HG02970 (cell line): ENCODE data around the gene RALGAPA2.

Experiments used
- ATAC-seq: cut with Tn5 transposase; IDR thresholded peaks from one replicate; pipeline ENCODE4 v1.9.1; 2021; ENCODE audit warnings: mild to moderate bottlenecking, moderate library complexity, moderate number of reproducible peaks; ENCODE audit not compliant: unreplicated experiment, low FRiP score

RALGAPA2 gene

DNA sequence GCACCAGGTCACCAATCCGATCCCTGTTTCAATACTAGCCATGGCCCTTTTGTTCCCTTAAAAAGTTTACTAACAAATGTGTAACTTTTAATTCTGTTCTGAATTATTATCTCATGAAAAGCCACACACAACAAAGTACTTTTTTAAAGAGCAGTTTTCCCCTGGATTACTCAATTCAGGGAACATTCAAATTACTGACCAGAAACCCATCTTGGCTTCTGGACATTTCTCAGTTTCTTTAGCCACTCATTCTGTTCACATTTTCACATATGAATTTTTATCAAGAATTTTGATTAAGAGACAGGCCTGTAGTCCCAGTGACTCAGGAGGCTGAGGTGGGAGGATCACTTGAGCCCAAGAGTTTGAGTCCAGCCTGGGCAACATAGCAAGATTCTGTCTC, 297.1 kb downstream of the RALGAPA2 start:
- no peak for ATAC-seq

DNA sequence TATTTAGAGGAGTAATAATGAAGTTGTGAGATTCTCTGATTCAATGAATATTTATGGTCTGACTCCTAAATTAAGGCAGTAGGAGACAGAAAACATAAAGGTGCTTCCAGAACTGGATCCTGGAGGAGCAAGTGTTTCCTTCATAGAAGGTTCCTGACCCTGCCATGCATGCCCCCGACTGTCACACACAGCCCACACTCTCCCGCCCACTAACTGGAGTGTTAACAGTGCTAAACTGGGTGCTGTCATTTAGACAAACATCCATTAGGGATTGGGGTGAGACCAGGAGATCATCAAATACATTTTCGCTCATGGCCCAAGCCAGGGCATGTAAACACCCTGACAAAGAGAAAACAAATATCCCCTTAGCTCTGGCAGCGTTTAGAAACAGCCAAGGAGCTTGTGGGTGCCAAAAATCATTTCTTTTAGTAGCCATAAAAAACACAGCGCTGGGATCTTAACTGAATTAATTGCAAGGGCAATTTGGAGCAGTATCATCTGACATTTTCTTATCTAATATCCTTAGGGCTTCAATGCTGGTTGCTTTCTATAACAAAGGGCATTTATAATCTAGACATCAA, 297.7 kb downstream of the RALGAPA2 start:
- no peak for ATAC-seq

DNA sequence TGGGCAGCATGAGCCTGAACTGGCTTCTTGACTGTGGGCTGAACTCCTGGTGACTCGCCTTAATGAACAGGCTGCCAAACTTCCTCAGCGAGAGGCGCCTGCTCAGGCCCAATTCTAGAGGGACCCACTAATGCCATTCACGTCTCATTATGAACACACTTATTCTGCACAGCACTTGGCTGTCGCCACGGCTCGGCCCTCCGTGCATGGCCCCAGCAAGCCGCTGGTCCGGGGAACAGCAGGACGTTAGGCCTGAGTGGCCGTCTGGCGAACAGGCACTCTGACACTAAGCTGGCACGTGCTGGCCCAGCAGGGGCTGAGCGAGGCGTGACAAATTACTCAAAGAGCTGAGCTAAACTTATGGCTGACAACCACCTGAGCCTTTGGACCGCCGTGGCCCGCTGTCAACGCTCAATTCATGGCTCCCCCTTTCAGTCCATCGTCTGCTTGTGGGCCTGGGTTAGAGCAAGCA, 298.6 kb downstream of the RALGAPA2 start:
- no peak for ATAC-seq

DNA sequence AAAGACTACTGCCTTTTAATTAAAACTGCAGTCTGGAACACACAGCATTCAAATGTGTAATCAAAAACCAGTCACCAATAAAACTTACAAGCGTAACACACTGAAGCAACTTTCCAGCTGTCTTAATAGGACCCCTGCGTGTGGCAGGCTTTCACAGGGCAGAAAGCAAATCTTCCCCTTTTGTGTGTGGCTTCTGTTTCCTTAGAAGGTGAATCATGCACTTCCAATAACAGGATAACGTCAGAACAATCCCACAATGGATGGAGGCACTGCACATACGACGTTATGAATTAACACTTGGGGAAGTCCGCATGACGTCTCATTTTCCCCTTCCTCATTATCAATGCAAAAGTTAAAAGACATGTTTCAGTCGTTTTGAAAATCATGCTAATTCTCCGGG, 299.7 kb downstream of the RALGAPA2 start:
- no peak for ATAC-seq

DNA sequence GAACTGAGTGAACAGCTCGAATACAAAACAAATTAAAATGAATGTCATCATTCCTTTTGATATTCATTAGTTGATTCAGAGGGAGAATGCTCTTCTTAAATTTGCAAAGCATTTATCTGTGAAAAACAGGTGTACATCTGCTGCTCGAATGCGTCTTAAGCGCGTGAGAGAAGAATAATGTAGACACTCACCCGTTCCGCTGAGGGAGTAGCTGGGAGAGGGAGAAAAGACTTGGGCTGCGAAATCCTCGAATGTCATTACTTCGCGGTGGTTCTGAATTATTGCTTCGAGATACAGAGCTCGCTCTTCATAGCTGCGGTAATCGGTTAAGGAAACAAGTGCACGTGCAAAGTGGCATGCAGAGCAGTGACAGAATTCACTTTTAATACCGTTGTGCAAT, 300.6 kb downstream of the RALGAPA2 start:
- no peak for ATAC-seq

DNA sequence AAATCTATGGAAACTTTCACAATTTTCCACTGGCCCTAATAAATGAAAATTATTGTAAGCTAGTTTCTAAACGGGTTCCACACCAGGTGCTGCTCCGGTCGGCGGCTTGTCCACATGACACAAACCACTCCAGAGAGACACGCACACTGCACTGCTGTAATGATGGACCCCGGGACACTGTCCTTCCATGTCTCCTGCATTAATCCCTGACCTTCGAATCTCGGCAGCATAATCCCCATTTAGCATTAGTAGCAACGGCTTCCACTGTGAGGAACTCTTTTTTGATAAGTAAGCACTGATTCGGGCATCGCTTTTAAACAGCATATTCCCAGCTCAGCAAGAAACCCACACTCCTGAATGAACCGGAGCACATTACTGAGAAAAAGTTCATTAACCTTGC, 301.0 kb downstream of the RALGAPA2 start:
- no peak for ATAC-seq

DNA sequence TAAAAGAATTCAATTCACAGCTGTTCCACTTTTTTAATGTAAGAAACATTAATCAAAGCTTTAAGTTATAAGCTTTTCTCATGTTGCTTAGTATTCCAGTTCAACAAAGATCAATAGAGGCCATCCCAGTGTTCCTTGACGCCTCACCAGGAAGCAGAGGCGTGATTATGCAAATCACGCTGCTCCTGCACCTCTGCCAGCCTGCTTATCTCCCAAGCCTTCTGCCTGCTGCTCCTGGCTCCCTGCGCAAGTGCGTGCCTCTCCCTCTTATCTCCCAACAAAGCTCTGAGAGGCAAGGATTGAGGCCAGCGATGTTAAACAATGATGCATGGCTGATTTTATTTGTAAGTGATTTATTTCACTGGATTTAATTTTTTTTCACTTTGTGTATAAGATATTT, 301.8 kb downstream of the RALGAPA2 start:
- no peak for ATAC-seq

DNA sequence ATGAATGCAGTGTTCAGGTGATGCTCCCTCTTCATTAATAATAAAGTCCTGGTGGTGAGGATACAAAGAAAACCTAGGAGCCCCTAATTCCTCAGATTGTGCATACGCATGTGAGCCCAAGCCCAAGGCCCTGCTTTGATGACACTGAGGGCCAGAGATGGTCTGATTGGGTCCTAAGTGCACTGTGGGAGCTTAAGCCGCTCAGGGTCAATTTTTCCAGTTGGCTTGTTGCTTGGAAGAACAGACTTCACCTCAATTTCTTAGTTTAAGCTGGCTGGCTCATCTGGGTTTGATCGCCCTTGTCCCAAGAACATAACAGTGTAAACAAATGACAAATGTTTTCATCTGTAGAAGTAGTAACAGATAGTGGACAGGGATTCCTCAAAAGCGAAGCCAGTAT, 303.1 kb downstream of the RALGAPA2 start:
- no peak for ATAC-seq

DNA sequence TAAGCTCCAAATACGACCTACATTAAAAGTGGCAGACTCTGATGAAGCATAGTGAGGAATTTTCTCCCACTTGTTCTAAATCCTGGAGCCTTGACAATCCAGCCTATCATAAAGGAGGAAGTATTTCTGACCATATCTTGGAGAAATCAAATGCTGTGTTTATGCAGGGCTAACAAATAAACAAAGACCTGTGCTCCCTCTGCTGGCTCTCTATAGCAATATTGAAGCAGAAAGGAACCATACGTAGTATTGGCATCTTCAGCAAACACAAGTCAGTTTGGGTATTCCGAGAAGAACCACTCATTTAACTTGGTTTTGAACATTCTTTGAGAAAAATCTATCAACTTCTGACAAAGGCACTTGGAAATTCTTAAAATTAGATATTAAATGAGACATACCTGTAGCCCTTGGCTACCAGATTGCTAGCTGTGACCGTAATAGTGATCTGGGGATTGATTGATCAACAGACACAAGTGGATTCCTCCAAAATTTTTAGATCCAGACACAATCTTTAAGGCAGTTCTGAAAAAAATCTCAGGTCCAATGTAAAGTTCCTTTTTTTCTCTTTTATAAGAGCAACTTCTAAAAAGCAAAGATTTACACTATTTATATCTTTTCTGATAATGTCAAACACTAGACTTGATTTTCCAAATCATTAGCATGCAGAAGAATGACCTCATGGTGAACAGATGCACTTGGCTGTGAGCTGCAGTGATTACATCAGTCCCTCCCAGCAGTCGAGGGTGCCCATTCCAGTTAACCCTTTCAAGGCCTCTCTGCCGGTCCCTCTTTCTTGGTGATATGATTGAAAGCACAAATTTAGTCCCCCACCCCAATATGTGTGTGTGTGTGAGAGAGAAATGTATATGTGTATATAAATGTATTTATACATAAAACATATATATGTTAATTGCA, 304.3 kb downstream of the RALGAPA2 start:
- no peak for ATAC-seq

DNA sequence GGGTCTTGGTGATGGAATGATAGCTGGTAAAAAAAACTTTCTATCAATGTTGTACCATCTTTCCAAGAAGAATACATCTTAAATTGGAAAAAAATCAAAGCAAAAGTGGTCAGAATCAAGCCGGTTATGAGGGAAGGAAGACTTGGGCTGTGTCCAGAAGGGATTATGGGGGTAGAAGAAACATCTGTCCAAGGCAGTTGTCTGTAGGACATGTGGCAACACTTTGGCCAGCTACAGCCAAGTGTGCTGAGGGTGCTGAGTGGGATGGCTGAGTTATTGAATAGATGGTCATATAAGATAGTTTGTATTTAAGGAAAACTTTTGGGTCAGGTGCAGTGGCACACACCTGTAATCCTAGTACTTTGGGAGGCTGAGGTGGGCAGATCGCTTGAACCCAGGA, 306.1 kb downstream of the RALGAPA2 start:
- ATAC-seq = no peak

DNA sequence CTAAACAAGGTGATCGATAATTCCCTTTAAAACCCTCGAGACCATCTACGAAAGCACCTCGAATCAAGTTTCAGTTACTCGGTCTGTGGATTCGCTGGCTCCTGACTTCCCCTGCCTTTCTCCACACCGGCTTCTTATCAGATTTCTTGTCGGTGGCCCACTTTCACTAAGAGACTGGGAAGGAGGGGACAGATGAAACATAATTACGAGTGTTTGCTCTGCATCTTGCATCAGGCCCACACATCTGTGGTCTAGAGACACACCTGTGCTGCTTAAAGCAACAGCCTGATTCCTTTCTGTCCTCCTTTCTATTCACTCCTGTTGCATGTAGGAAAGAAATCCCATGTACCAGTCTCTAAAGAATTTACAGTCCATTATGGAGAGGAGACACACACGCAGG, 306.8 kb downstream of the RALGAPA2 start:
- ATAC-seq = no peak

DNA sequence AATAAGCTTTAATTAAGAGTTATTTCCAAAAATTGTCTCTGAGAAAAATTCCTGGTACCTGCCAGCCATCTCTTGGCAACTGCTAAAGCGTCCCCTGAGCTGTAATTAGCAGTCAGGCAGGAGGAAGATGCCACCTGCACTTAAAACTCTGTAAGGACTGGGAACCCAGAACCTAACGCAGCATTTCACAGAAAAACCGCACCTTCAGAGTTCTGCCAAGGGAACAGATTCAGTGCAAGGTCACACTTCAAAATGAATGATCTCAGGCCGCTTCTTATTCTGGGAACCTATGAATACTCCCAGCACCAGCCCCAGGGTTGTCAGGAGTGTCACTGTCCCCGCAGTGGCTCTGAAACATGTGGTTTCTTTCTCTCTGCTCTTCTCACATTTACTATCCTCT, 307.8 kb downstream of the RALGAPA2 start:
- ATAC-seq = no peak

DNA sequence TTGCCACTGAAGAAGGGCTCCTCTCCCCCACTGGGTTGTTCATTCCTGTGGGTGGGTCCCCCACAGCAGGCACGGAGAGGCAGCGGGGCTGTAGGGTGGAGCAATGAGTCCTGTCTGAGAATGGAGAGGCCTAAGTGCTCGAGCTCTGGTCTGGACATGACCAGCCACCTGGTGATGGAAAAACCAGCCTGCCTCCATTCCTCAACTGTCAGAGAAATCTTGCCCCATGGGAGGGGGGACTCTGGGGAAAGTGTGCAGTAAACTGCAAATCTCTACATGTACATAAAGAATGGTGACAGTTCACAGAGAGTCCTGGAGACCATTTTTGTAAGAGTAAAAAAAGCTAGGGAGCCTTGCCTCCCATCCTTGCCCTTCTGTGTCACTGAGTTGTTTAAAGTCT, 310.5 kb downstream of the RALGAPA2 start:
- no peak for ATAC-seq

DNA sequence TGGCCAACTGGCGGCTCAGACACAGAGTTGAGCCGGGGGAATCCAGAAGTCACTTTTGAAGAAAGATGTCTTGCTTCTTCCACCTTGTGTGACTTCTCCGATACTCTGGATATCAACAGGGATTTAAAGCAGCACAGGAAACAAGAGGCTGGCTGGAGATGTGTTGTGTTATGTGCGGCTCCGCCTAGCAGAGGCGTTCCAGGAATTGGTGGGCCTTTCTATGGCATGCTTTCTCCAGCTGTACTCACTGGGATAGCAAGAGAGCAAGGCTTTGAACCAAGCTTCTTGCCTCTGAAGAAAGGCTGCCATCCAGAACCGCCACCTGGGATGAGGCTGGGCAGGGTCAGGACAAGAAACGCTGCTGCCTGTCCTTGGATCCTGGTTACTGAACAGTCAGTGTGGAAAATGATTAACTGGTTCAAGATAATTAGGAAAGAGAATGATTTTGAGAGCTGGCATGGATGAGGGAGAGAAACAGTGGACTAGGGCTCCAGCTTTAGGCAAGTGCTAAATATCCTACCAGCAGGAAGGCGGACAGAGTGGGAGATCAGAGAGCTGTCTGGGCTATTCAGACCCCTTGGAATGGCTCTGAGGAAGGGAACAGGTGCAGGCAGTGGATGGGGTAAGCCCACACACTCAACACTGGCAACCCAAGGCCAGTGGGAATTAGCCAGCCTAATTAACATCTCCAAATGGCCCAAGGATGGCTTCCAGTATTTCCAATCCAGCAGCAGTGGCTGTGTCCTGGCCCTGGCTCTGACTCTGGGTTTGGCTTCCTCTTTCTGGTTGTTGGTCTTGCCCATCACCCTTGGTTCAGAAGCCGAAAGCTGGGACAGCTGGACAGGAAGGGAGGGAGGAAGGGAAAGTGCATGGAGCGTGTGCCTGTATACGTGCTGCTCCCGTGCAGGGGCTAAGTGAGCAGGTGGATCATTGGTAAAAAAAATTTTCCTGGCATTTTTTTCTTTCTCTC, 312.6 kb downstream of the RALGAPA2 start:
- ATAC-seq = no peak

DNA sequence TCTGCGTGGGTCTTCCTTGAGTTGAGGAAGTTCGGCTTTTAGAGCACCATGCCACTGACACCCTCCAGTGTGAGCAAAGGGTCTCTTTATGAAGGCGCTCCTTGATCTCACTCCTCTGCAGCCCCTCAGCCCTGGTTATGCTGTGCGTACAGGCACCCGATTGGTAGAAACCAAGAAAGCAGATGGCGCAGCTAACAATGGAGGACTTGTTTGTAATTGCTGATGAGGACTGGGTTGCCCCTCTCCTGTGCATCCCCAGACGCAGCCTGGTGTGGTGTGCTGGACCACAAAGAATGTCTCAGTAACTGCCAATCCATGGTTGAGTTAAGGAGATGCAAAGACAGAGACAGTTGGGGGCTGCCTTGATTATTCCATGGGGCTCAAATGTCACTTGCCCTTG, 314.3 kb downstream of the RALGAPA2 start:
- ATAC-seq = no peak

DNA sequence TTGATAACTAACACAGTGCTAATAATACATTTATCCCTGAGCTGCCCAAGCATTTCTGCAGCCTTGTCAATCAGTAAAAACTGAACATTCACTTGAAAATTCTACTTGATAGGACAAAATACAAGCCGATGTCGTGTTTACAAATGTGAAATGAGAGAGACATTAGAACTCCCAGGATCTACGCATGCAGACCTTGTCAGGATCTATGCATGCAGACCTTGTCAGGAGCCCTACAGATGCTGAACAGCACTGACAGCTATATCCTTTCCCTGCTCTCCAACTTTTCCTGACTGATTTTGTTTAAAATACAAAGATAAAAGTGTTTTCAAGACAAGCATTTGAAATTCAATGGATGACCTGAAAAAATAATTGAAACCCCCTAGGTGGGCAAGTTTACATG, 315.6 kb downstream of the RALGAPA2 start:
- no peak for ATAC-seq

DNA sequence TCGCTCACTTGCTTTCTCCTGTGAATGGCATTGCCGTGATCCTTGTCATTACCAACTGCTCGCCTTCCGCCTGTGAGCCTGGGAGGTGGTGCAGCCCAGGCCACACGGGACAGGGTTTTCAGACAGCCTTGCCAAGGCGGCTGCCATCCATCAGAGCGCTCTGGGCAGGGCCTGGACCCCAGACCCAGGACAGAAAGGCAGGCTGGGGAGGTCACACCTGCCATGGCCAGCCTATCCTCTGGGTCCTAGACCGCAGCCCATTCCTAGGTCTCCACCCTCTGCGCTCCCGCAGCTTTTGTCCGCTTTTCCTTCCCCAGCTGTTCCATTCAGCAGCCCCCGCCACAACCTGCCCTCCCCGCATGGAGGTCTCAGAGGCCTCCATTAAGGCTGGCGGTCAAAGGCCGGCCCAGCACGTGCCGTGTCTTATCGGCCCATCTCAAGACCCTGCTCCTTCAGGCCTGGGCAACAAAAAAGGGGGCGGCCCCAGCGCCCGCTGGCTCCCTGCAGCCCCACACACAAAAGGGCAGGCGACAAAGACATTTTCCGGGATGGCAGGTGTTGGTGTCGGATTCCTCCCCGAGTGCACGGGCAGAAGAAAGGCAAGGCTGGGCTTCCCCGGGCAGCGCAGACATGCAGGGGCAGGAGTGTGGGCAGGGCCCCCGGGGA, 316.4 kb downstream of the RALGAPA2 start:
- no peak for ATAC-seq

DNA sequence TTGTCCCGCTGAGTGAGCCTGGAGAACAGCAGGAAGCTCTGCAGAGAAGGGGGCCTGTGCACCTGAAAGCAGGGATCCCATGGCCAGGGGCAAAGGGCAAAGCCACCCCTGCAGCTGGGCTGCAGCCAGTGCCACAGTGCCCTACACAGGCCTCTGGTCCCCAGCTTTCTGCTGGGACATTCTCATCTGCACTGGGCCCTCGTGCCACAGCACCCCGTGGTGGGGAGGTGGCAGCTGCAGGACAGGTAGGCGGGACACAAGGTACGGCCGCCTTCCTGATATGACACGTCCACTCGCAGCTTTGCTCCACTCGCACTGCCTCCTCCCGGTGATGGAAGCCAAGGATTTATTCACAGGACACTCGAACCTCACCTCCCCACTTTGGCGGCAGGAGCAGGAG, 317.4 kb downstream of the RALGAPA2 start:
- no peak for ATAC-seq

DNA sequence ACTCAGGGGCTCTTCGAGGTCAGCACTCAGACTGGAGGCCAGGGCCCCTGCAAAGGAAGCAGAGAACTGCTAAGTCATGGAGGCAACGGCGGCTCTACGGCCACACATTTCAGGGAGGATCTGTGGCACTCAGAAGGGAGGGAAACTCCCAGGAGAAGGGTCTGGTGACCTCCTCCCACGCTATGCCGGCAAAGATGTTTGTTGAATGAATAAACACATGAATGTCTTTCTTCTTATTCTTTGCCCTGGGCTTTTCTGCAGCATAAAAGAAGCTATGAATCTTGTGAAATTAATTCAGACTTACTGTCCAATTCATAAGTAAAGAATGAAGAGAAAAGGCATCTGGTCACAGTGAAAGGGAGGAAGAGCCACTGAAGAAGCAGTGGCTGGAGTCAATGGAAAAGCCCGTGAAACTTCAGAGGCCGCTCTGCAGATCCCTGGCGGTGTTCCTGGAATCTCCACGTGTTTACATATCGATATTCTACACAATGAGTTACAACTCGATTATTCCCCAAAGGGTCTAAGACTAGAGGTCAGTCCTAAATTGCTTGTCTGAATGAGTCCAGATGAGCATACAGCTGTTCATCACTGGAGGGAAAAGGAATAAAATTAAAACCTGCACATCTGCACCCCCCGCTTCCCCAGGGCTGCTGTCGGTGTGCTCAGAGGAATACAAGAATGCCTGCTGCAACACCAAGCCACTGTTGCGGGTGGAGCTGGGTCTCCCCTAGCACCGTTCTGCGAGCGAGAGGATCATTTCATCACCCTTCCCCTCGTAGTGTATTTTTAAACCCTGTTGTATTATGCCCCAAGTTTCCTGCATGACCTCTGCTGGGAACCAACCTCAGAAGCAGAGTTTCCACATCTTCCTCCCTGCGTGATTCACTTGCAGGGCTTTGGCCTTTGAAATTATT, 319.0 kb downstream of the RALGAPA2 start:
- ATAC-seq = no peak
